CD8-positive, alpha-beta memory T cell (primary cell): Measurements from ENCODE around the gene GARIN3. TPM values are rescaled to one million over a fixed set of nuclear protein-coding genes. Genes with fewer than 3 reads are reported as not detected.

Source experiments
- CTCF ChIA-PET: fragments of 350-600 bp; sonication (Branson Sonifier 250); formaldehyde crosslinking; loops from one replicate; lab custom pipeline; 2021; ENCODE audit warnings: antibody characterized with exemption; lab: Charles Lee
- POLR2A ChIA-PET: fragments of 350-600 bp; sonication (Branson Sonifier 250); formaldehyde crosslinking; loops from one replicate; lab custom pipeline; 2021; ENCODE audit warnings: antibody characterized with exemption; lab: Charles Lee
- DNase-seq, 5 donors: peaks; one replicate each; pipeline versions ENCODE4 v3.0.0 to v3.0.0-alpha.2; 2020 to 2022; ENCODE audit warnings: mixed read lengths in 1 of 5
- H3K27ac ChIP-seq: one replicate; pipeline ENCODE4 v1.7.0; 2013; ENCODE audit warnings: low read depth, mild to moderate bottlenecking, low read length, moderate library complexity
- H3K27me3 ChIP-seq: 2 replicates; pipeline ENCODE4 v1.7.0; 2013; ENCODE audit warnings: low read length, mild to moderate bottlenecking; ENCODE audit not compliant: insufficient read depth, poor library complexity, severe bottlenecking
- H3K36me3 ChIP-seq: 2 replicates; pipeline ENCODE4 v1.7.0; 2013; ENCODE audit warnings: mild to moderate bottlenecking, low read length, moderate library complexity; ENCODE audit not compliant: insufficient read depth
- H3K4me1 ChIP-seq: 2 replicates; pipeline ENCODE4 v1.7.0; 2013; ENCODE audit warnings: mild to moderate bottlenecking, low read length, moderate library complexity; ENCODE audit not compliant: insufficient read depth
- H3K4me3 ChIP-seq: 2 replicates; pipeline ENCODE4 v1.7.0; 2013; ENCODE audit warnings: mild to moderate bottlenecking, low read length
- H3K9me3 ChIP-seq: 2 replicates; pipeline ENCODE4 v1.7.0; 2013; ENCODE audit warnings: mild to moderate bottlenecking, low read length
- H3K27ac Mint-ChIP-seq, 8 donors: one replicate each; pipeline ENCODE4 v1.8.0; 2020 to 2021; ENCODE audit warnings: mixed read lengths in 8 of 8, mild to moderate bottlenecking in 6 of 8, inconsistent platforms in 3 of 8, moderate library complexity in 3 of 8
- H3K27me3 Mint-ChIP-seq, 2 donors: one replicate each; pipeline ENCODE4 v1.8.0; 2020 to 2021; ENCODE audit warnings: mixed read lengths in 2 of 2, mild to moderate bottlenecking in 1 of 2, moderate library complexity in 1 of 2
- H3K36me3 Mint-ChIP-seq, 3 donors: one replicate each; pipeline ENCODE4 v1.8.0; 2020 to 2021; ENCODE audit warnings: mixed read lengths in 3 of 3, inconsistent platforms in 1 of 3, mild to moderate bottlenecking in 1 of 3
- H3K4me1 Mint-ChIP-seq, 3 donors: one replicate each; pipeline ENCODE4 v1.8.0; 2020 to 2021; ENCODE audit warnings: mixed read lengths in 3 of 3, inconsistent platforms in 1 of 3, mild to moderate bottlenecking in 1 of 3
- H3K4me3 Mint-ChIP-seq, 7 donors: one replicate each; pipeline ENCODE4 v1.8.0; 2020 to 2021; ENCODE audit warnings: mixed read lengths in 7 of 7, mild to moderate bottlenecking in 6 of 7, moderate library complexity in 4 of 7, inconsistent platforms in 2 of 7
- H3K9me3 Mint-ChIP-seq, 5 donors: one replicate each; pipeline ENCODE4 v1.8.0; 2020 to 2022; ENCODE audit warnings: mixed read lengths in 5 of 5, mild to moderate bottlenecking in 3 of 5, moderate library complexity in 2 of 5, inconsistent platforms in 1 of 5
- polyA plus RNA-seq: library from polyadenylated mRNA; unstranded; fragments of 300-500 nt; fragmentation: Illumina TruSeq; gene quantifications from one replicate; pipeline ENCODE4 v1.2.3, GENCODE V29; 2021
- total RNA-seq, 2 experiments: library from RNA; stranded (reverse); gene quantifications; one replicate each; pipeline ENCODE4 v1.2.3, GENCODE V29; 2021

The GARIN3 gene
- total and polyA plus RNA-seq, 3 experiments from 2014 or later, result 0.29 to 0.50 TPM; not detected in 1

GRCh38 chr5:157148734-157149615 lies 17.1 kb downstream of the GARIN3 start:
- peaks cover 28 to 40% (median 40%) of the 10 kb centered on the region in 3 donors for H3K4me1 Mint-ChIP-seq

DNA sequence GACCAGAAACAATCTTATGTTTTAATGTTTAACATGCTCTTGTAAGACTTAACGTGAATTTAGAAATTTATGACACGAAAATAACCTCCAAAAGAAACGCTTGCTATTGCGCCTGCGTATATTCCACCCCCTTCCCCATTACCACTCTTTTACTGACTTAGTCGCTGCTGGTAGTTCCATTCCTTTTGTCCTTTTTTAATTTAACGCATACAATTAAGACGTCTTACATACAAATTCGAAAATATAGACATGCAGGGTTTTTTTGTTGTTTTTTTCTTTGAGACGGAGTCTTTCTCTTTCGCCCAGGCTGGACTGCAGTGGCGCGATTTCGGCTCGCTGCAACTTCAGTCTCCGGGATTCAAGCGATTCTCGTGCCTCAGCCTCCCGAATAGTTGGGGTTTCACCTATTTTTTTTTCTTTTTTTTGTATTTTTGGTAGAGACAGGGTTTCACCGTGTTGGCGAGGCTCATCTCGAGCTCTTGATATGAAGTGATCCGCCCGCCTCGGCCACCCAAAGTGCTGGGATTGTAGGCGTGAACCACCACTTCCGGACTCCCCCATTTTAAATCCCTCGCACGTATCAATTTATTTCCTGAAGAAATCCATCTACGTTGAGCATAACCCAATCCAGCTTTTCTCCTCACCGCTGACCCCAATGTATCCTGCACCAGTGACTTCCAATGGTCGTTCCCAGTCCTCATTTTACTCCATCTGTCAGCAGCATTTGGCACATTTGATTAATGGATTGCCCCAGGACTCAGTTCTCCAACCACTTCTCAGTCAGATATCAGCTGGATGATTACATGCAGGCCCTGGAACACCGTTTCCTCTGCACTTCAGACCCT lies 22.7 kb downstream of the GARIN3 start:
- peak overlapping the region; percentile 92 for H3K27ac ChIP-seq

More at GRCh38 chr5:157148734-157149615, 17.1 kb downstream of the GARIN3 start:
- no peaks in the 10 kb centered on the region for H3K36me3 ChIP-seq
- H3K4me3 ChIP-seq, result no peak overlapping the region
- peak; percentile 68 to 86 (median 79) for DNase-seq
- POLR2A ChIA-PET, result interaction anchor here (0.6 to 2.0 kb wide), 11 partner anchors 18 to 108 kb away, joined by 3 to 9 read pairs (median 3); no protein-coding TSS in a partner anchor
- Mint-ChIP-seq H3K36me3 (no peaks in the 10 kb centered on the region), H3K27me3 (no peaks in the 10 kb centered on the region), H3K9me3 (no peaks in the 10 kb centered on the region), H3K4me3 (peak overlapping the region in 3 of 7 donors; percentile 13 to 71 (median 25)), H3K27ac (peak overlapping the region; percentile 37 to 94 (median 76))
- H3K27me3 ChIP-seq, result no peaks in the 10 kb centered on the region
- no peaks in the 10 kb centered on the region for H3K9me3 ChIP-seq
- CTCF ChIA-PET, result interaction anchor here (0.6 to 4.7 kb wide), 35 partner anchors 8 to 194 kb away, joined by 3 to 46 read pairs (median 6); partner anchors contain the start of gene ITK
- H3K4me1 ChIP-seq, result peaks cover 34% of the 10 kb centered on the region
- no peak overlapping the region for H3K27ac ChIP-seq

GRCh38 chr5:157142317-157143126 lies 23.5 kb downstream of the GARIN3 start, which contains the start of gene MED7:
Gene MED7 (minus strand): TSS chr5:157142865. CDS start chr5:157139431, 3,434 bp downstream.
- Mint-ChIP-seq H3K36me3 (peaks cover 0 to 37% (median 2%) of the 10 kb centered on the region in 3 donors), H3K27me3 (no peaks in the 10 kb centered on the region), H3K9me3 (no peaks in the 10 kb centered on the region), H3K27ac (peak within 1 kb of the TSS; percentile 93 to 100 (median 98)), H3K4me3 (peak within 1 kb of the TSS; percentile 89 to 100 (median 97)), H3K4me1 (peaks cover 32 to 54% (median 49%) of the 10 kb centered on the region in 3 donors)
- Histone ChIP-seq H3K27me3 (no peaks in the 10 kb centered on the region), H3K27ac (peak within 1 kb of the TSS; percentile 92), H3K4me1 (peaks cover 23% of the 10 kb centered on the region), H3K9me3 (no peaks in the 10 kb centered on the region), H3K36me3 (peaks cover 12% of the 10 kb centered on the region), H3K4me3 (peak within 1 kb of the TSS; percentile 84)
- peak; percentile 85 to 97 (median 95) for DNase-seq
- POLR2A ChIA-PET, result interaction anchor here (0.6 to 2.4 kb wide), 34 partner anchors 10 to 227 kb away, joined by 3 to 25 read pairs (median 4); partner anchors contain the start of genes CYFIP2, HAVCR2 and ITK
- CTCF ChIA-PET, result interaction anchor here (1.0 to 2.0 kb wide), 13 partner anchors 8 to 600 kb away, joined by 3 to 11 read pairs (median 3); partner anchors contain the start of gene THG1L

More for the DNA sequence above, 22.7 kb downstream of the GARIN3 start:
- no peaks in the 10 kb centered on the region for H3K27me3 ChIP-seq
- peak in 3 of 5 donors; percentile 33 to 71 (median 47) for DNase-seq
- H3K9me3 Mint-ChIP-seq, result no peaks in the 10 kb centered on the region
- peaks cover 25% of the 10 kb centered on the region for H3K4me1 ChIP-seq
- CTCF ChIA-PET, result interaction anchor here (0.8 to 2.0 kb wide), 12 partner anchors 9 to 588 kb away, joined by 3 to 11 read pairs (median 3); partner anchors contain the start of gene THG1L
- no peaks in the 10 kb centered on the region for H3K27me3 Mint-ChIP-seq
- peak overlapping the region; percentile 93 to 100 (median 98) for H3K27ac Mint-ChIP-seq
- peak overlapping the region; percentile 89 to 100 (median 97) for H3K4me3 Mint-ChIP-seq
- H3K4me1 Mint-ChIP-seq, result peaks cover 35 to 58% (median 54%) of the 10 kb centered on the region in 3 donors
- H3K9me3 ChIP-seq, result no peaks in the 10 kb centered on the region
- peaks cover 0 to 29% (median 2%) of the 10 kb centered on the region in 3 donors for H3K36me3 Mint-ChIP-seq
- peak overlapping the region; percentile 84 for H3K4me3 ChIP-seq
- POLR2A ChIA-PET, result interaction anchor here (0.7 to 2.4 kb wide), 32 partner anchors 11 to 228 kb away, joined by 3 to 25 read pairs (median 4); partner anchors contain the start of genes CYFIP2, HAVCR2 and ITK
- H3K36me3 ChIP-seq, result peaks cover 5% of the 10 kb centered on the region

- Mint-ChIP-seq H3K4me1 (peaks cover 31 to 56% (median 45%) of the 10 kb centered on the region in 3 donors), H3K27ac (peak overlapping the region in 1 of 8 donors; percentile 79), H3K36me3 (peaks cover 0 to 51% (median 4%) of the 10 kb centered on the region in 3 donors), H3K4me3 (no peak overlapping the region), H3K27me3 (no peaks in the 10 kb centered on the region), H3K9me3 (no peaks in the 10 kb centered on the region)
- Histone ChIP-seq H3K27me3 (no peaks in the 10 kb centered on the region), H3K9me3 (no peaks in the 10 kb centered on the region), H3K4me1 (peaks cover 13% of the 10 kb centered on the region), H3K27ac (no peak overlapping the region), H3K36me3 (peaks cover 15% of the 10 kb centered on the region), H3K4me3 (no peak overlapping the region)
- CTCF ChIA-PET, result interaction anchor here (1.3 kb wide), 1 partner anchor 11 kb away, joined by 3 read pairs; no protein-coding TSS in a partner anchor
- POLR2A ChIA-PET, result no interaction called here
- DNase-seq, result no peak
These were observed 28.4 kb downstream of the GARIN3 start for GRCh38 chr5:157137691-157138090.

DNA sequence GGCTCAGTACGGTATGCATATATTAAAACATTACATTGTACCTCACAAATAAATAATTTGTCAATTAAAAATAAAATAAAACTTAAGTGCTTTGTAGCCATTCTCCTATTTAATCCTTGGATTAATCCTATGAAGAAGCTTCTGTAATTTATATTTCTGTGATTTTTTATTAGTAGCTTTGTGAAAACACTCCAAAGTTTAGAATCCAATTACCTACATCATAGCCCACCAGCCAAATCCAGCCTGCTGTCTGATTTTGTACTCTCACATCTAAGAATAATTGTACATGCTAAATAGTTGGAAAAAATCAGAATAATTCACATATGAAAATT lies 33.8 kb downstream of the GARIN3 start:
- Mint-ChIP-seq H3K4me1 (peaks cover 6 to 23% (median 10%) of the 10 kb centered on the region in 3 donors), H3K9me3 (no peaks in the 10 kb centered on the region), H3K4me3 (no peak overlapping the region), H3K27me3 (peaks cover 0 to 3% of the 10 kb centered on the region in 2 donors), H3K27ac (no peak overlapping the region), H3K36me3 (peaks cover 0 to 18% (median 1%) of the 10 kb centered on the region in 3 donors)
- Histone ChIP-seq H3K4me3 (no peak overlapping the region), H3K9me3 (no peaks in the 10 kb centered on the region), H3K4me1 (no peaks in the 10 kb centered on the region), H3K27me3 (no peaks in the 10 kb centered on the region), H3K27ac (no peak overlapping the region), H3K36me3 (no peaks in the 10 kb centered on the region)
- POLR2A ChIA-PET, result interaction anchor here (0.6 to 1.2 kb wide), 2 partner anchors 10 to 135 kb away, joined by 3 read pairs; partner anchors contain the start of gene MED7
- CTCF ChIA-PET, result interaction anchor here (1.1 to 2.2 kb wide), 7 partner anchors 10 to 243 kb away, joined by 3 to 11 read pairs (median 4); partner anchors contain the start of genes HAVCR2 and MED7
- no peak for DNase-seq

DNA sequence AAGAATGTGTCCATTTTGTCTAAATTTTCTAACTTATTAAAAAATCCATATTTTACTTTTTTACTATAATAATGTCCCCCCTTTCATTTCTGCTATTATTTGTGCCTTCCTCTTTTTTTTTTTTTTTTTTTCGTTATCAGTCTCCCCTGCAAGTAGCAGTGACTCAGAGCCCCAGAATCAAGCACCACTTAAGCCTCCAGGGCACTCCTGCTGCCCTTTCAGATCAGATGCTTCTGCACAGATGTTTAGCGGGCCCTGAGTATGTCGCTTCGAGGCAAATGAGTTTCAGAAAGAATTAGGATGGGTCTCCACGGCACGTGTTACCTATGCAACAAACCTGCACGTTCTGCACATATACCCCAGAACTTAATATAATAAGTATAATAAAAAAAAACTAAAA lies 35.1 kb downstream of the GARIN3 start:
- Histone ChIP-seq H3K9me3 (no peaks in the 10 kb centered on the region), H3K27me3 (no peaks in the 10 kb centered on the region), H3K27ac (no peak overlapping the region), H3K4me3 (no peak overlapping the region), H3K36me3 (no peaks in the 10 kb centered on the region), H3K4me1 (no peaks in the 10 kb centered on the region)
- no peak overlapping the region for H3K27ac Mint-ChIP-seq
- H3K9me3 Mint-ChIP-seq, result no peaks in the 10 kb centered on the region
- no peak for DNase-seq
- peaks cover 0 to 7% (median 1%) of the 10 kb centered on the region in 3 donors for H3K36me3 Mint-ChIP-seq
- H3K4me1 Mint-ChIP-seq, result peaks cover 3 to 19% (median 5%) of the 10 kb centered on the region in 3 donors
- CTCF ChIA-PET, result interaction anchor here (1.1 to 1.3 kb wide), 2 partner anchors 10 to 11 kb away, joined by 3 read pairs; no protein-coding TSS in a partner anchor
- peaks cover 0 to 3% of the 10 kb centered on the region in 2 donors for H3K27me3 Mint-ChIP-seq
- POLR2A ChIA-PET, result no interaction called here
- no peak overlapping the region for H3K4me3 Mint-ChIP-seq
